SK-N-SH (cell line): ENCODE results near the gene APP.

Experiments used
- CTCF ChIP-seq: fragments of 200-600 bp; sonication (generic); IDR thresholded peaks from 2 replicates; pipeline ENCODE4 v1.6.1; 2017; ENCODE audit warnings: antibody characterized with exemption, mild to moderate bottlenecking, moderate library complexity
- JUND ChIP-seq: IDR thresholded peaks from 2 replicates; pipeline ENCODE4 v1.4.0; 2012
- POLR2AphosphoS5 ChIP-seq: IDR thresholded peaks from 2 replicates; pipeline ENCODE4 v1.6.1; 2012; ENCODE audit warnings: low read depth, low read length
- RFX5 ChIP-seq: IDR thresholded peaks from 2 replicates; pipeline ENCODE4 v1.6.1; 2012; ENCODE audit warnings: mild to moderate bottlenecking, improper control_type of control experiment, low read length

- TF ChIP-seq POLR2AphosphoS5: no peak
- TF ChIP-seq CTCF: no peak
- TF ChIP-seq JUND: no peak
- no peak for TF ChIP-seq RFX5
These were observed 28.2 kb downstream of the APP start for GRCh38 chr21:26142363-26142762.
